Neural crest cell (in vitro differentiated cells): ENCODE results near the gene SORCS2. TPM values are rescaled to one million over a fixed set of nuclear protein-coding genes. Genes with fewer than 3 reads are reported as not detected.

Experiments used
- DNase-seq: peaks from one replicate; pipeline ENCODE4 v3.0.0; 2021; ENCODE audit warnings: low read depth, mixed read lengths, low spot score
- H3K27ac Mint-ChIP-seq: one replicate; pipeline ENCODE4 v1.8.0; 2021; ENCODE audit warnings: mild to moderate bottlenecking, mixed read lengths; ENCODE audit not compliant: unreplicated experiment
- H3K27me3 Mint-ChIP-seq: 2 replicates; pipeline ENCODE4 v1.8.0; 2021; ENCODE audit warnings: low read depth, mild to moderate bottlenecking, mixed read lengths
- H3K36me3 Mint-ChIP-seq: 2 replicates; pipeline ENCODE4 v1.8.0; 2021; ENCODE audit warnings: low read depth, mild to moderate bottlenecking, mixed read lengths
- H3K4me1 Mint-ChIP-seq: 2 replicates; pipeline ENCODE4 v1.8.0; 2021; ENCODE audit warnings: mixed read lengths
- H3K4me3 Mint-ChIP-seq: one replicate; pipeline ENCODE4 v1.8.0; 2021; ENCODE audit warnings: mild to moderate bottlenecking, mixed read lengths
- H3K9me3 Mint-ChIP-seq: 2 replicates; pipeline ENCODE4 v1.8.0; 2021; ENCODE audit warnings: mixed read lengths
- total RNA-seq: library from RNA; stranded (reverse); gene quantifications from 2 replicates; pipeline ENCODE4 v1.2.1, GENCODE V29; 2021
- TF ChIP-seq, protein P1 (sequence below): fragments of 200-600 bp; sonication (generic); conservative IDR thresholded peaks from 2 replicates; pipeline ENCODE4 v1.5.0; 2021; ENCODE audit warnings: antibody characterized with exemption, mild to moderate bottlenecking

The SORCS2 gene
- total RNA-seq, 1 donor from 2014 or later, result 1.1 TPM

DNA sequence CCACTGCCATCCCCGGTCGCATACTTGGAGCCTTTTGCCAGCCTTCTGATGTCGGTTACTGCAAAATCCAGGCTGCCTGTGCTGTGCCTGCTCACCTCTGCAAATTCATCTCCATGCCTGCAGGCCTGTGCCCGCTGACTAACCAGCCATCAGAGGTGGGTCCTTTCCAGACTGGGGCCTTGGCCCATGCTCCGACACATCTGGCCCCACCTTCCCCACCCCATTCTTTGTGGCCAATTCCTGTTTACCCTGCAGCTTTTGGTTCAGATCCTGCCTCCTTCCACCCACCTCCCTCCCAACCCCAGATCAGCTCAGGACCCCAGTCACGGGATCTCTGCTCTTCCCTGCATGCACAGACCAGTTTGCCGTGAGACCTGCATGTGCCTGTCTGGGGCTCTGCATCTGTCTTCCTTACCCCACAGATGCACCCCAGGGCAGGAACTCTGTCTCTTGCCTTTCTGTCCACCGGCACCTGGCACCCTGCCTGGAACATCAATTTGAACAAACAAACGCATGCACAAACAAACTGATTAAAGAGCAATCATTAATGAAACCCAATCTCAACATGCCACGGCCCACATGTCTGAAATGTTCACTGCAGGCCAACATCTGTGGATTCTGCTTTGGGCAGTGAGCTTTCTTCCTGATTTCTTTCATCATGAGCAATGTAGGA is 355.2 kb downstream of the SORCS2 start:
- no peak for DNase-seq
- Mint-ChIP-seq H3K4me3 (no peak overlapping the region), H3K9me3 (peaks cover 4% of the 10 kb centered on the region), H3K4me1 (no peaks in the 10 kb centered on the region), H3K27ac (no peak overlapping the region), H3K36me3 (no peaks in the 10 kb centered on the region), H3K27me3 (no peaks in the 10 kb centered on the region)
- TF ChIP-seq, protein P1, sequence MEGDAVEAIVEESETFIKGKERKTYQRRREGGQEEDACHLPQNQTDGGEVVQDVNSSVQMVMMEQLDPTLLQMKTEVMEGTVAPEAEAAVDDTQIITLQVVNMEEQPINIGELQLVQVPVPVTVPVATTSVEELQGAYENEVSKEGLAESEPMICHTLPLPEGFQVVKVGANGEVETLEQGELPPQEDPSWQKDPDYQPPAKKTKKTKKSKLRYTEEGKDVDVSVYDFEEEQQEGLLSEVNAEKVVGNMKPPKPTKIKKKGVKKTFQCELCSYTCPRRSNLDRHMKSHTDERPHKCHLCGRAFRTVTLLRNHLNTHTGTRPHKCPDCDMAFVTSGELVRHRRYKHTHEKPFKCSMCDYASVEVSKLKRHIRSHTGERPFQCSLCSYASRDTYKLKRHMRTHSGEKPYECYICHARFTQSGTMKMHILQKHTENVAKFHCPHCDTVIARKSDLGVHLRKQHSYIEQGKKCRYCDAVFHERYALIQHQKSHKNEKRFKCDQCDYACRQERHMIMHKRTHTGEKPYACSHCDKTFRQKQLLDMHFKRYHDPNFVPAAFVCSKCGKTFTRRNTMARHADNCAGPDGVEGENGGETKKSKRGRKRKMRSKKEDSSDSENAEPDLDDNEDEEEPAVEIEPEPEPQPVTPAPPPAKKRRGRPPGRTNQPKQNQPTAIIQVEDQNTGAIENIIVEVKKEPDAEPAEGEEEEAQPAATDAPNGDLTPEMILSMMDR, result no peak

DNA sequence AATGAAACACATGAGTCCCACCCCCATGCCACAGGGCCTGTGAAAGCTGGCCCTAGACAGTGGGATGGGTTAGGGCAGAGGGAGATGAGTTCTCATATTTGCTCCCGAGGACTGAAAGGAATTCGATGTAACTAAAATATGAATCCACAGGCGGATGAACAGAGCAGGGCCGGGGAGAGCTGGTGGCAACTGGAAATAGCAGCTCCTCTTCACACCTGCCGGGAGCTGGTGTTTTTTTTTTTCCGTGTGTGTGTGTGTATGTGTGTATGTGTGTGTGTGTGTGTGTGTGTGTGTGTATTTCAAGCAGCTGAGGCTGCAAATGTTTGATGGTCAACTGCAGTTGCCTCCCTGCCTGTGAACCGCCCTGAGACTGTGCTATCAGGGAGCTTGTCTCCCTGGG is 357.5 kb downstream of the SORCS2 start:
- H3K27ac Mint-ChIP-seq, result no peak overlapping the region
- H3K9me3 Mint-ChIP-seq, result peaks cover 16% of the 10 kb centered on the region
- TF ChIP-seq, protein P1, result no peak
- no peak for DNase-seq
- H3K27me3 Mint-ChIP-seq, result no peaks in the 10 kb centered on the region
- H3K36me3 Mint-ChIP-seq, result peaks cover 8% of the 10 kb centered on the region
- H3K4me3 Mint-ChIP-seq, result no peak overlapping the region
- no peaks in the 10 kb centered on the region for H3K4me1 Mint-ChIP-seq

DNA sequence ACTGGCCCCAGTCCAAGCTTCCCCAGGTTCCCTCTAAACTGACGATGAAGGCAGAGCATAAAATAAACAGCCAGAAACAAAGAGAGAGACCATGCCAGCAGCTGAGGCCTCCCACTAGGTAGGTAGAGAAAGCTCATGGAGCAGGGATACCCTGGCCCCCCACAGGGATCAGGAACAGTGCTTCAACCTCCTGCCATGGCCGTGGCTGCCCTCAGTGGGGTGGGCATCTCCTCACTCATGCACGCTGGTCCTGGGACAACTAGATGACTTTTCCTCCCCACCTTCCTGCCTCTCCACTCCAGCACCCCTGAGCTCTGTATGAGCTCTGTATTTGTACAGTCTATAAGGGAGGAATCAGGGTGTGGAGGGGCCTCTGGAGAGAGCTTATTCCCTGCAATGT is 360.1 kb downstream of the SORCS2 start:
- Mint-ChIP-seq H3K4me3 (no peak overlapping the region), H3K9me3 (peaks cover 21% of the 10 kb centered on the region), H3K4me1 (no peaks in the 10 kb centered on the region), H3K27ac (no peak overlapping the region), H3K27me3 (peaks cover 4% of the 10 kb centered on the region), H3K36me3 (peaks cover 8% of the 10 kb centered on the region)
- no peak for DNase-seq
- TF ChIP-seq, protein P1, result no peak

DNA sequence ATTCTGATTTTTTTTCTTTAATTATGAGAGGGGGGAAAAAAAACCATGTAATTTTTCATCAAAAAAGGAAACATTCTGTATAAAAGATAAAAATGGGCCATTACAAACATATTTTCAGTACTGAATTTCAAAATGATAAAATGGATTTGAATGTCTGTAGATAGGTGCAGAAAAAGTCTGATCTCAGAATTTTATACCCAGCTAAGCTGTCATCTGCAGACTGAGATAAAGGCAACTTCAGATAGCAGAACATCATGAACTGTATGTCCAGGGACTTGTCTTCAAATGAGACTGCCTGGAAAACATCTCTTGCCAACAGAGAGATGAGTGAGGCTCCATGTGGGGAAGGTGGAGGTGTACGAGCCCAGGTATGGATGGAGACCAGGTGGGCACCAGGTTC is 360.9 kb downstream of the SORCS2 start:
- no peak for DNase-seq
- Mint-ChIP-seq H3K9me3 (peaks cover 21% of the 10 kb centered on the region), H3K36me3 (peaks cover 8% of the 10 kb centered on the region), H3K4me1 (no peaks in the 10 kb centered on the region), H3K27me3 (peaks cover 7% of the 10 kb centered on the region), H3K4me3 (no peak overlapping the region), H3K27ac (no peak overlapping the region)
- TF ChIP-seq, protein P1, result no peak

DNA sequence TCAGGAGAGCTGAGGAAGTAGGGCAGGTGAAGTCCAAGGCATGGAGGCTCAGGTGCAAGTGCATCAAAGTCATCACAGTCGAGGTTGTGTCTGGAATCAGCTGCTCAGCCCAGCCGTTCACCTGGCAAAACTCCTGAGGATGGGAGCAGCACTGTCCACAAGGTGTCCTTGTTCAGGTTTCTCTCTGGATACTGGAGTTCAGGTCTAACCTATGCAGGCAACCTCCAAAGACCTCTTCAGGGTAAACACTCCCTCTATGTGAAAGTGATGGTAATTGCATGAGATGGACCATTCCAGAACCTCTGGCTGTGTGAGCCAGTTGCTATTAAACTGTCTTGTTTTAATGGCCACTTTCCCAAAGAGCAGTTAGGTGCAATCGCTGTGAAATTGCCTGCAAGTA is 362.6 kb downstream of the SORCS2 start:
- Mint-ChIP-seq H3K4me3 (no peak overlapping the region), H3K27me3 (peaks cover 7% of the 10 kb centered on the region), H3K4me1 (no peaks in the 10 kb centered on the region), H3K27ac (no peak overlapping the region), H3K9me3 (peaks cover 21% of the 10 kb centered on the region), H3K36me3 (peaks cover 8% of the 10 kb centered on the region)
- no peak for DNase-seq
- TF ChIP-seq, protein P1, result no peak
